Astrocyte (in vitro differentiated cells and primary cell): ENCODE data around the gene MCL1. TPM values are rescaled to one million over a fixed set of nuclear protein-coding genes. Genes with fewer than 3 reads are reported as not detected.
"Not testable (repeated sequence)": the region's sequence is repeated elsewhere in the genome, so short reads cannot be mapped to it uniquely, and the experiment has no call there.

Source experiments
- DNase-seq: peaks from one replicate; pipeline ENCODE4 v3.0.0-alpha.2; 2010; ENCODE audit warnings: low read depth
- FAIRE-seq: peaks from 2 replicates; lab custom pipeline; 2011; peaks lifted over from hg19 to GRCh38; lab: Jason Lieb, UNC
- H2AFZ ChIP-seq: 2 replicates; pipeline ENCODE4 v1.6.0; 2012; ENCODE audit warnings: low read depth, low read length, inconsistent platforms
- H3K27ac ChIP-seq: 2 replicates; pipeline ENCODE4 v1.5.1; 2011; ENCODE audit warnings: low read depth, low read length, inconsistent platforms
- H3K27me3 ChIP-seq: 2 replicates; pipeline ENCODE4 v1.6.0; 2011; ENCODE audit warnings: low read length, inconsistent platforms; ENCODE audit not compliant: insufficient read depth
- H3K36me3 ChIP-seq: 2 replicates; pipeline ENCODE4 v1.5.1; 2011; ENCODE audit warnings: low read length, inconsistent platforms; ENCODE audit not compliant: insufficient read depth
- H3K4me1 ChIP-seq: 2 replicates; pipeline ENCODE4 v1.5.1; 2011; ENCODE audit warnings: low read length, inconsistent platforms; ENCODE audit not compliant: insufficient read depth
- H3K4me2 ChIP-seq: 2 replicates; pipeline ENCODE4 v1.6.0; 2012; ENCODE audit warnings: low read length, inconsistent platforms
- H3K4me3 ChIP-seq: 2 replicates; pipeline ENCODE4 v1.5.1; 2011; ENCODE audit warnings: low read depth, mild to moderate bottlenecking, low read length, inconsistent platforms; ENCODE audit not compliant: insufficient read depth
- H3K79me2 ChIP-seq: 2 replicates; pipeline ENCODE4 v1.6.0; 2012; ENCODE audit warnings: mild to moderate bottlenecking, low read length, inconsistent platforms; ENCODE audit not compliant: insufficient read depth
- H3K9ac ChIP-seq: 2 replicates; pipeline ENCODE4 v1.6.0; 2012; ENCODE audit warnings: mild to moderate bottlenecking, low read length, inconsistent platforms
- H3K9me3 ChIP-seq: 2 replicates; pipeline ENCODE4 v1.5.1; 2012; ENCODE audit warnings: low read depth, mild to moderate bottlenecking, low read length, inconsistent platforms; ENCODE audit not compliant: insufficient read depth
- H4K20me1 ChIP-seq: 2 replicates; pipeline ENCODE4 v1.6.0; 2012; ENCODE audit warnings: low read length, inconsistent platforms; ENCODE audit not compliant: insufficient read depth
- H3K27ac Mint-ChIP-seq: one replicate; pipeline ENCODE4 v1.8.0; 2021; ENCODE audit warnings: mild to moderate bottlenecking, mixed read lengths; ENCODE audit not compliant: unreplicated experiment
- H3K27me3 Mint-ChIP-seq: one replicate; pipeline ENCODE4 v1.8.0; 2021; ENCODE audit warnings: low read depth, mixed read lengths; ENCODE audit not compliant: unreplicated experiment
- H3K36me3 Mint-ChIP-seq: one replicate; pipeline ENCODE4 v1.8.0; 2021; ENCODE audit warnings: low read depth, mixed read lengths; ENCODE audit not compliant: unreplicated experiment
- H3K4me1 Mint-ChIP-seq: one replicate; pipeline ENCODE4 v1.8.0; 2021; ENCODE audit warnings: low read depth, mixed read lengths; ENCODE audit not compliant: unreplicated experiment
- H3K4me3 Mint-ChIP-seq: one replicate; pipeline ENCODE4 v1.8.0; 2021; ENCODE audit warnings: mild to moderate bottlenecking, moderate library complexity, mixed read lengths; ENCODE audit not compliant: unreplicated experiment
- H3K9me3 Mint-ChIP-seq: one replicate; pipeline ENCODE4 v1.8.0; 2021; ENCODE audit warnings: mild to moderate bottlenecking, mixed read lengths; ENCODE audit not compliant: unreplicated experiment
- EZH2 ChIP-seq: IDR thresholded peaks from 2 replicates; pipeline ENCODE4 v1.6.1; 2012; ENCODE audit warnings: mild to moderate bottlenecking, low read length, inconsistent platforms; ENCODE audit not compliant: insufficient read depth
- total RNA-seq: library from RNA; stranded (reverse); gene quantifications from 2 replicates; pipeline ENCODE4 v1.2.1, GENCODE V29; 2021
- TF ChIP-seq, protein P1 (sequence below): IDR thresholded peaks from 2 replicates; pipeline ENCODE4 v1.5.1; 2011; ENCODE audit warnings: low read depth, mild to moderate bottlenecking, inconsistent platforms, low read length, moderate library complexity; ENCODE audit not compliant: insufficient read depth

Gene MCL1
- total RNA-seq, 1 donor from 2014 or later, result 210 TPM

DNA sequence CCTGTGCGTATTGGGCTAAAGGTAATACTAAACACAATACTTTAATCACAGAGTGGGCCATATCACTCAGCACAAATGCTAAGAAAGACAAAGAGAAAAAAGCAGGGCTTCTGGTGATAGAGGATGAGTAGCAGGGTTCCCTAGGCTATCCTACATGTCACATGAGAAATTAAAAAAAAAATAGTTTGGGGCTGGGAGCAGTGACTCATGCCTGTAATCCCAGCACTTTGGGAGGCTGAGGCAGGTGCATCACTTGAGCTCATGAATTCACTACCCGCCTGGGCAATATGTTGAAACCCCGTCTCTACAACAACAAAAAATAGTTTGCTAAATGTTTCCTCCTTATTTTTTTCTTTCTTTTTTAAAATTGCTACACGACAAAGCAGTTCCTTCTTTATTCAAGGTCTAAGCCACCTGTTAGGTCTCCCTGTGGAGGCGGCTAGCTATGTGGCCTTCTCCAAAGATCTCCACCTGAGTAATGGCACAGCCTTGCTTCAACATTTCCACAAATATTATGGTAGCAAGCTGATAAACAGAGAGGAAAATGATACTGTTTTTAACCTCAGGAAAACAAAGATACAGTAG is 48.5 kb upstream of the MCL1 start:
- Mint-ChIP-seq H3K27me3 (no peaks in the 10 kb centered on the region), H3K9me3 (no peaks in the 10 kb centered on the region), H3K4me3 (no peak overlapping the region), H3K27ac (no peak overlapping the region), H3K36me3 (peaks cover 16% of the 10 kb centered on the region), H3K4me1 (peaks cover 17% of the 10 kb centered on the region)
- no peaks in the 10 kb centered on the region for H3K9me3 ChIP-seq
- FAIRE-seq, result no peak
- peaks cover 21% of the 10 kb centered on the region for H4K20me1 ChIP-seq
- H3K9ac ChIP-seq, result peak overlapping the region; percentile 93
- peaks cover 19% of the 10 kb centered on the region for H3K36me3 ChIP-seq
- TF ChIP-seq, protein P1, sequence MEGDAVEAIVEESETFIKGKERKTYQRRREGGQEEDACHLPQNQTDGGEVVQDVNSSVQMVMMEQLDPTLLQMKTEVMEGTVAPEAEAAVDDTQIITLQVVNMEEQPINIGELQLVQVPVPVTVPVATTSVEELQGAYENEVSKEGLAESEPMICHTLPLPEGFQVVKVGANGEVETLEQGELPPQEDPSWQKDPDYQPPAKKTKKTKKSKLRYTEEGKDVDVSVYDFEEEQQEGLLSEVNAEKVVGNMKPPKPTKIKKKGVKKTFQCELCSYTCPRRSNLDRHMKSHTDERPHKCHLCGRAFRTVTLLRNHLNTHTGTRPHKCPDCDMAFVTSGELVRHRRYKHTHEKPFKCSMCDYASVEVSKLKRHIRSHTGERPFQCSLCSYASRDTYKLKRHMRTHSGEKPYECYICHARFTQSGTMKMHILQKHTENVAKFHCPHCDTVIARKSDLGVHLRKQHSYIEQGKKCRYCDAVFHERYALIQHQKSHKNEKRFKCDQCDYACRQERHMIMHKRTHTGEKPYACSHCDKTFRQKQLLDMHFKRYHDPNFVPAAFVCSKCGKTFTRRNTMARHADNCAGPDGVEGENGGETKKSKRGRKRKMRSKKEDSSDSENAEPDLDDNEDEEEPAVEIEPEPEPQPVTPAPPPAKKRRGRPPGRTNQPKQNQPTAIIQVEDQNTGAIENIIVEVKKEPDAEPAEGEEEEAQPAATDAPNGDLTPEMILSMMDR, result no peak
- no peak for TF ChIP-seq EZH2
- peak overlapping the region; percentile 85 for H3K4me2 ChIP-seq
- no peaks in the 10 kb centered on the region for H3K27me3 ChIP-seq
- H3K79me2 ChIP-seq, result peaks cover 34% of the 10 kb centered on the region
- no peak overlapping the region for H3K27ac ChIP-seq
- peaks cover 14% of the 10 kb centered on the region for H3K4me1 ChIP-seq
- no peak for DNase-seq
- H3K4me3 ChIP-seq, result peak overlapping the region; percentile 79
- H2AFZ ChIP-seq, result no peak overlapping the region

- Histone ChIP-seq H3K36me3 (peaks cover 28% of the 10 kb centered on the region), H3K4me2 (no peak overlapping the region), H3K27ac (no peak overlapping the region), H3K27me3 (no peaks in the 10 kb centered on the region), H3K9ac (no peak overlapping the region), H4K20me1 (peaks cover 28% of the 10 kb centered on the region), H2AFZ (no peak overlapping the region), H3K4me3 (no peak overlapping the region), H3K9me3 (no peaks in the 10 kb centered on the region), H3K4me1 (peaks cover 14% of the 10 kb centered on the region), H3K79me2 (peaks cover 34% of the 10 kb centered on the region)
- Mint-ChIP-seq H3K9me3 (no peaks in the 10 kb centered on the region), H3K36me3 (peaks cover 21% of the 10 kb centered on the region), H3K4me3 (no peak overlapping the region), H3K4me1 (peaks cover 20% of the 10 kb centered on the region), H3K27ac (no peak overlapping the region), H3K27me3 (no peaks in the 10 kb centered on the region)
- DNase-seq, result no peak
- no peak for FAIRE-seq
- TF ChIP-seq, protein P1, result no peak
- no peak for TF ChIP-seq EZH2
Measured at GRCh38 chr1:150626150-150626549, 46.7 kb upstream of the MCL1 start.

DNA sequence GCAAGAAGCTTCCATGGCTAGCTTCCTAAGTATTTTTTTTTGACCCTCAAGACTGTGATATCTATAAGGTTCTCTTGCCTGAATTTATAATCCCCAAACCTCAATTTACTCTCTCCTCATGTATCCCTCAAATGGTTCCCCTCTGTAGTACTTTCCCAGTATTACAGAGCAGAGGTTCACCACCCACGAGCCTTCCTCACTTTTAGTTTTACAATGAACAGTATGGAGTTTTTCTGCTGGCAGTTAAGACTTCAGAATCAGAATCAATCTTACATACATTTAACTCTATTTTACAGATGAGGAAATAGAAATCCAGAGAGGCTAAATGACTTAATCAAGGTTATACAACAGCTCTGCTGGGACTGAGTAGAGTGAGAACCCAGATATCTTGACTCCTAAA is 45.1 kb upstream of the MCL1 start:
- not testable (repeated sequence) for H3K4me3 ChIP-seq, H3K4me2 ChIP-seq, DNase-seq, H3K9me3 ChIP-seq, FAIRE-seq, H2AFZ ChIP-seq, H3K9ac ChIP-seq, H3K4me3 Mint-ChIP-seq, H3K27me3 ChIP-seq, H3K27ac ChIP-seq, H3K27me3 Mint-ChIP-seq, H3K9me3 Mint-ChIP-seq
- Mint-ChIP-seq H3K36me3 (peaks cover 19% of the 10 kb centered on the region), H3K27ac (peak overlapping the region; percentile 3), H3K4me1 (peaks cover 21% of the 10 kb centered on the region)
- H3K79me2 ChIP-seq, result peaks cover 34% of the 10 kb centered on the region
- peaks cover 33% of the 10 kb centered on the region for H4K20me1 ChIP-seq
- H3K36me3 ChIP-seq, result peaks cover 38% of the 10 kb centered on the region
- H3K4me1 ChIP-seq, result peaks cover 21% of the 10 kb centered on the region

DNA sequence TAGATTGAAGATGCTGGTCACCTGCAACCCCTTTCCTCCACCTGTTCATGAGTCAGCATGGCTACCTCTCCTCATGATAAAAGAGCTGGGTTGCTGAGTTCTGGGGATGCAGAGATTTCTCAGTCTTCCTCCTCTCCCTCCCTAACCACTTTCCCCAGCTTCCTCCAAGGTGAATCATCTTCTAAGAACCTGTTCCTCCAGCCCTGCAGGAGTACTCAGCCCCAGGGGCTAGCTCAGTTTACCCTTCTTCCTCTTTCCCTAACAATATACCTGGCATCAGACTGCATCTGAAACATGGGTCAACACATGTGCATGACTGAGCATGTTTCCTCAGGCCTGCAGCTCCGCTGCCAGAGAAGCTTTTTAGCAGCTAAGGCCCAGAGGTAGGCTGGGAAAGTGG is 44.7 kb upstream of the MCL1 start:
- Histone ChIP-seq H3K36me3 (peaks cover 38% of the 10 kb centered on the region), H4K20me1 (peaks cover 33% of the 10 kb centered on the region), H3K79me2 (peaks cover 34% of the 10 kb centered on the region), H3K4me1 (peaks cover 25% of the 10 kb centered on the region)
- H3K4me3 ChIP-seq, H3K27ac ChIP-seq, H3K27me3 Mint-ChIP-seq, H2AFZ ChIP-seq, H3K9me3 ChIP-seq, DNase-seq, FAIRE-seq, H3K4me2 ChIP-seq, H3K27me3 ChIP-seq, H3K27ac Mint-ChIP-seq, H3K4me3 Mint-ChIP-seq, H3K9me3 Mint-ChIP-seq, H3K9ac ChIP-seq: not testable (repeated sequence)
- Mint-ChIP-seq H3K4me1 (peaks cover 21% of the 10 kb centered on the region), H3K36me3 (peaks cover 22% of the 10 kb centered on the region)
